ENCODE data around the gene PTK7. TPM values are rescaled to one million over a fixed set of nuclear protein-coding genes. Genes with fewer than 3 reads are reported as not detected.

PTK7 gene
- total and polyA plus RNA-seq, 2 donors from 2014 or later: 26.0 to 55.2 TPM

DNA sequence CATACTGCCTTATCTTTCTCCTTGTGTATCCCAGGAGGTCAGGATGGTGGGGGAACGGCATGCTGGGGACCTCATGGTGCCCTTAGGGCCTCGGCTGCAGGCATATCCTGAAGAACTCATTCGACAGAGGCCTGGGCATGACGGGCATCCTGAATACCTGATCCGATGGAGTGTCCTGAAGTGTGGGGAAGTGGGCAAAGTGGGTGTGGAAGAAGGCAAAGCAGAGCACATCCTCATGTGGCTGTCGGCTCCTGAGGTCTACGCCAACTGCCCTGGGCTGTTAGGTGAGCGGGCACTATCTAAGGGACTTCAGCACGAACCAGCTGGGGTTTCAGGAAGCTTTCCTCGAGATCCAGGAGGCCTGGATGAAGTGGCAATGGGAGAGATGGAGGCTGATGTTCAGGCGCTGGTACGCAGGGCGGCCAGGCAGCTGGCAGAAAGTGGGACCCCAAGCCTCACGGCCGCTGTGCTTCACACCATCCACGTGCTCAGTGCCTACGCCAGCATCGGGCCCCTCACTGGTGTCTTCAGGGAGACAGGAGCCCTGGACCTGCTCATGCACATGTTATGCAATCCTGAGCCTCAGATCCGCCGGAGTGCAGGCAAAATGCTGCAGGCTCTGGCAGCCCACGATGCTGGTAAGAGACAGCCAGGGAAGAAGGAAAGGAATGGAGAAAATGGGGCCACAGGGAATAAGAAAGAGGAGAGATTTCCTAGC lies 108.3 kb downstream of the PTK7 start:
- intact Hi-C loops (cut with DNase I): no loop called here
- no peak overlapping the region for H3K9ac ChIP-seq (ENCODE audit: low read length in 3 of 3)
- H3K27me3 ChIP-seq (ENCODE audit: control insufficient read depth, insufficient read depth, low read length): no peaks in the 10 kb centered on the region
- TF ChIP-seq, protein P1, sequence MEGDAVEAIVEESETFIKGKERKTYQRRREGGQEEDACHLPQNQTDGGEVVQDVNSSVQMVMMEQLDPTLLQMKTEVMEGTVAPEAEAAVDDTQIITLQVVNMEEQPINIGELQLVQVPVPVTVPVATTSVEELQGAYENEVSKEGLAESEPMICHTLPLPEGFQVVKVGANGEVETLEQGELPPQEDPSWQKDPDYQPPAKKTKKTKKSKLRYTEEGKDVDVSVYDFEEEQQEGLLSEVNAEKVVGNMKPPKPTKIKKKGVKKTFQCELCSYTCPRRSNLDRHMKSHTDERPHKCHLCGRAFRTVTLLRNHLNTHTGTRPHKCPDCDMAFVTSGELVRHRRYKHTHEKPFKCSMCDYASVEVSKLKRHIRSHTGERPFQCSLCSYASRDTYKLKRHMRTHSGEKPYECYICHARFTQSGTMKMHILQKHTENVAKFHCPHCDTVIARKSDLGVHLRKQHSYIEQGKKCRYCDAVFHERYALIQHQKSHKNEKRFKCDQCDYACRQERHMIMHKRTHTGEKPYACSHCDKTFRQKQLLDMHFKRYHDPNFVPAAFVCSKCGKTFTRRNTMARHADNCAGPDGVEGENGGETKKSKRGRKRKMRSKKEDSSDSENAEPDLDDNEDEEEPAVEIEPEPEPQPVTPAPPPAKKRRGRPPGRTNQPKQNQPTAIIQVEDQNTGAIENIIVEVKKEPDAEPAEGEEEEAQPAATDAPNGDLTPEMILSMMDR (IDR thresholded peaks at IDR 0.05; ENCODE audit: borderline replicate concordance, extremely low read depth, insufficient read depth): no peak
- FAIRE-seq (no peak), DNase-seq (peak in 1 of 5 donors; percentile 70)
- H3K36me3 ChIP-seq (ENCODE audit: control insufficient read depth in 2 of 3, insufficient read depth in 3 of 3, low read length in 3 of 3): peaks cover 0 to 13% (median 9%) of the 10 kb centered on the region in 3 donors
- no peaks in the 10 kb centered on the region for H3K9me3 ChIP-seq (ENCODE audit: control insufficient read depth in 2 of 3, insufficient read depth in 1 of 3, low read length in 3 of 3)
- H3K4me3 ChIP-seq (ENCODE audit: low read length in 3 of 3): no peak overlapping the region
- no peak overlapping the region for H3K27ac ChIP-seq (ENCODE audit: low read depth in 2 of 2, low read length in 2 of 2)
- peaks cover 2 to 16% (median 5%) of the 10 kb centered on the region in 3 donors for H3K4me1 ChIP-seq (ENCODE audit: control insufficient read depth in 2 of 3, insufficient read depth in 2 of 3, low read depth in 1 of 3, low read length in 3 of 3)

DNA sequence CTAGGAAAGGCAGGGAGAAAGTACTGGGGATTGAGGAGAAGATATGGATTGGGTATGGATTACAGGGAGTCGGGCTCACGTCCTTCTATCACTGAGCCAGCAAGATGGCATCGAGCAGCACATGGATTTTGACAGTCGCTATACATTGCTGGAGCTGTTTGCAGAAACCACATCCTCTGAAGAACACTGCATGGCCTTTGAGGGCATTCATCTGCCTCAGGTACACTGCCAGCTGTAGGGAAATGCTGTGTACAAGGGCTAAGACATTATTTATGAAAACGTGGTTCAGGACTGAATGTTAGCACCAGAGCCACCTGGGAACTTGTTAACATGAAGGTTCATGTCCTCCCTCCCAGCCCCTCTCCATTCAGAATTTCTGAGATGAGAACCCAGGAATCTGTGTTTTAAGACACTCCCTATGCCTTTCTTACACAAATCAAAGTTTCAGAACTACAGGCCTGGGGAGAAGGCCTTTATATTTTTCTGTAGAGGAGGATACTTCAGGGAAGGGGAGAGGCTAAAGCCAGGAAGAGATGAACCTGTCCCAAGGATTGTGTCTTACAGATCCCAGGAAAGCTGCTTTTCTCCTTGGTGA lies 109.4 kb downstream of the PTK7 start:
- Histone ChIP-seq H3K4me3 (ENCODE audit: low read length in 3 of 3) (no peak overlapping the region), H3K27ac (ENCODE audit: low read depth in 2 of 2, low read length in 2 of 2) (no peak overlapping the region), H3K9ac (ENCODE audit: low read length in 3 of 3) (no peak overlapping the region), H3K4me1 (ENCODE audit: control insufficient read depth in 2 of 3, insufficient read depth in 2 of 3, low read depth in 1 of 3, low read length in 3 of 3) (peaks cover 2 to 16% (median 5%) of the 10 kb centered on the region in 3 donors), H3K36me3 (ENCODE audit: control insufficient read depth in 2 of 3, insufficient read depth in 3 of 3, low read length in 3 of 3) (peaks cover 0 to 13% (median 8%) of the 10 kb centered on the region in 3 donors), H3K9me3 (ENCODE audit: control insufficient read depth in 2 of 3, insufficient read depth in 1 of 3, low read length in 3 of 3) (no peaks in the 10 kb centered on the region), H3K27me3 (ENCODE audit: control insufficient read depth, insufficient read depth, low read length) (no peaks in the 10 kb centered on the region)
- TF ChIP-seq, protein P1 (IDR thresholded peaks at IDR 0.05; ENCODE audit: borderline replicate concordance, extremely low read depth, insufficient read depth): no peak
- intact Hi-C loops (cut with DNase I): no loop called here
- no peak for DNase-seq
- no peak for FAIRE-seq

- H3K4me3 ChIP-seq (ENCODE audit: low read length in 3 of 3): no peak overlapping the region
- no peak overlapping the region for H3K9ac ChIP-seq (ENCODE audit: low read length in 3 of 3)
- DNase-seq (peak in 2 of 5 donors; percentile 20 to 42), FAIRE-seq (no peak)
- intact Hi-C loops (cut with DNase I): no loop called here
- H3K27ac ChIP-seq (ENCODE audit: low read depth in 2 of 2, low read length in 2 of 2): no peak overlapping the region
- H3K9me3 ChIP-seq (ENCODE audit: control insufficient read depth in 2 of 3, insufficient read depth in 1 of 3, low read length in 3 of 3): no peaks in the 10 kb centered on the region
- H3K36me3 ChIP-seq (ENCODE audit: control insufficient read depth in 2 of 3, insufficient read depth in 3 of 3, low read length in 3 of 3): peaks cover 0 to 13% (median 8%) of the 10 kb centered on the region in 3 donors
- TF ChIP-seq, protein P1 (IDR thresholded peaks at IDR 0.05; ENCODE audit: borderline replicate concordance, extremely low read depth, insufficient read depth): no peak
- H3K4me1 ChIP-seq (ENCODE audit: control insufficient read depth in 2 of 3, insufficient read depth in 2 of 3, low read depth in 1 of 3, low read length in 3 of 3): peaks cover 2 to 16% (median 5%) of the 10 kb centered on the region in 3 donors
- no peaks in the 10 kb centered on the region for H3K27me3 ChIP-seq (ENCODE audit: control insufficient read depth, insufficient read depth, low read length)
These were observed 109.9 kb downstream of the PTK7 start for GRCh38 chr6:43186019-43186418.
